ENCODE measurements around the gene SRSF7.
"Not testable (repeated sequence)": the region's sequence is repeated elsewhere in the genome, so short reads cannot be mapped to it uniquely, and the experiment has no call there.

DNA sequence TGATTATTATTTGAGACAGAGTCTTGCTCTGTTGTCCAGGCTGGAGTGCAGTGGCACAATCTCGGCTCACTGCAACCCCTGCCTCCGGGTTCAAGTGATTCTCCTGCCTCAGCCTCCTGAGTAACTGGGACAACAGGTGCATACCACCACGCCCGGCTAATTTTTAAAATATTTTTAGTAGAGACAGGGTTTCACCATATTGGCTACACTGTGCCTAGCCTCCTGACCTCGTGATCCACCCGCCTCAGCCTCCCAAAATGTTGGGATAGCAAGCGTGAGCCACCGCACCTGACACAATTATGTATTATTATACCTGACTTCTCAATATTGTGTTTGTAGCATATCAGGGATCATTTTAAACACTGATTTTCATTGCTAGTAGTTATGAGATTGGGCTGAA, 41.2 kb upstream of the SRSF7 start:
- not testable (repeated sequence) for TF ChIP-seq POLR2A (IDR thresholded peaks at IDR 0.05; ENCODE audit: low read depth); POLR2AphosphoS5 (IDR thresholded peaks at IDR 0.05)
- TF ChIP-seq, protein P1, sequence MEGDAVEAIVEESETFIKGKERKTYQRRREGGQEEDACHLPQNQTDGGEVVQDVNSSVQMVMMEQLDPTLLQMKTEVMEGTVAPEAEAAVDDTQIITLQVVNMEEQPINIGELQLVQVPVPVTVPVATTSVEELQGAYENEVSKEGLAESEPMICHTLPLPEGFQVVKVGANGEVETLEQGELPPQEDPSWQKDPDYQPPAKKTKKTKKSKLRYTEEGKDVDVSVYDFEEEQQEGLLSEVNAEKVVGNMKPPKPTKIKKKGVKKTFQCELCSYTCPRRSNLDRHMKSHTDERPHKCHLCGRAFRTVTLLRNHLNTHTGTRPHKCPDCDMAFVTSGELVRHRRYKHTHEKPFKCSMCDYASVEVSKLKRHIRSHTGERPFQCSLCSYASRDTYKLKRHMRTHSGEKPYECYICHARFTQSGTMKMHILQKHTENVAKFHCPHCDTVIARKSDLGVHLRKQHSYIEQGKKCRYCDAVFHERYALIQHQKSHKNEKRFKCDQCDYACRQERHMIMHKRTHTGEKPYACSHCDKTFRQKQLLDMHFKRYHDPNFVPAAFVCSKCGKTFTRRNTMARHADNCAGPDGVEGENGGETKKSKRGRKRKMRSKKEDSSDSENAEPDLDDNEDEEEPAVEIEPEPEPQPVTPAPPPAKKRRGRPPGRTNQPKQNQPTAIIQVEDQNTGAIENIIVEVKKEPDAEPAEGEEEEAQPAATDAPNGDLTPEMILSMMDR (IDR thresholded peaks at IDR 0.05): not testable (repeated sequence)

Measured in esophagus muscularis mucosa (tissue), 3 donors.